Mammary epithelial cell (primary cell): Measurements from ENCODE around the gene CIITA.

ENCODE experiments used
- CTCF ChIP-seq, 2 donors: IDR thresholded peaks in 1 of 2; conservative IDR thresholded peaks in 1 of 2; 2 replicates each; pipeline ENCODE4 v1.5.1; 2011 to 2012; ENCODE audit warnings: inconsistent platforms in 2 of 2, low read length in 2 of 2, mild to moderate bottlenecking in 2 of 2, control low read depth in 1 of 2, low read depth in 1 of 2; ENCODE audit not compliant: insufficient read depth in 1 of 2; ENCODE audit errors: extremely low read depth in 1 of 2
- EZH2 ChIP-seq: IDR thresholded peaks from 2 replicates; pipeline ENCODE4 v1.6.1; 2012; ENCODE audit warnings: low read length, inconsistent platforms, borderline replicate concordance

- TF ChIP-seq EZH2 = no peak
- no peak for TF ChIP-seq CTCF (conservative IDR thresholded peaks at IDR 0.05 in 1 of 2, IDR thresholded peaks at IDR 0.05 in 1 of 2; ENCODE audit: extremely low read depth in 1 of 2, insufficient read depth in 1 of 2, low read depth in 1 of 2, low read length in 2 of 2)
These were observed 95.3 kb downstream of the CIITA start for GRCh38 chr16:10972108-10972818.
